ENCODE results near the gene RYR1.

GRCh38 chr19:38470788-38471480 is 37.4 kb downstream of the RYR1 start:
- TF ChIP-seq CTCF (conservative IDR thresholded peaks at IDR 0.05; ENCODE audit: low read length) (no peak), EZH2phosphoT487 (IDR thresholded peaks at IDR 0.05; ENCODE audit: borderline replicate concordance, low read depth, low read length) (no peak)

All from OCI-LY7 (cell line).